ENCODE results near the gene ST3GAL6. TPM values are rescaled to one million over a fixed set of nuclear protein-coding genes. Genes with fewer than 3 reads are reported as not detected.

Gene ST3GAL6
- total and polyA plus RNA-seq, 2 of the 13 experiments (the other 11 are each of a cell fraction or from before 2014, with no cell fraction given), result 17.5 to 23.2 TPM

- CTCF ChIA-PET (ENCODE audit: low intra/inter-chr PET ratio, low total read pairs), result interaction anchor here (1.4 to 2.6 kb wide), 2 partner anchors 177 to 216 kb away, joined by 3 to 46 read pairs; no protein-coding TSS in a partner anchor
Observed at GRCh38 chr3:98817547-98818041, 54.5 kb downstream of the ST3GAL6 start.

More at GRCh38 chr3:98817547-98818041, 54.5 kb downstream of the ST3GAL6 start:
- no peaks in the 10 kb centered on the region for H3K9me3 ChIP-seq (ENCODE audit: low read length)
- POLR2A ChIA-PET, result interaction anchor here (1.0 kb wide), 1 partner anchor 77 kb away, joined by 3 read pairs; no protein-coding TSS in a partner anchor
- H3K27me3 ChIP-seq (ENCODE audit: control insufficient read depth in 1 of 2, insufficient read depth in 2 of 2, low read length in 2 of 2), result no peaks in the 10 kb centered on the region; a peak in 1 of 5 replicates
- H3K79me2 ChIP-seq (ENCODE audit: insufficient read depth, low read length), result no peaks in the 10 kb centered on the region
- H3K4me3 ChIP-seq (replicated peaks in 1 of 3; ENCODE audit: insufficient read depth in 1 of 3, low read depth in 2 of 3, low read length in 3 of 3), result no peak overlapping the region
- no peak overlapping the region for H2AFZ ChIP-seq (ENCODE audit: low read length)
- no peak for TF ChIP-seq ZBTB20 (CRISPR knock-in tag; IDR thresholded peaks at IDR 0.05; ENCODE audit: borderline replicate concordance, low read depth)
- peak; percentile 49 for TF ChIP-seq SMC3 (IDR thresholded peaks at IDR 0.05; ENCODE audit: low read length)
- TF ChIP-seq RAD21 (CRISPR knock-in tag; IDR thresholded peaks at IDR 0.05), result peak; percentile 48; the same call in 1 of the 2 replicates
- no peak for TF ChIP-seq HHEX (CRISPR knock-in tag; IDR thresholded peaks at IDR 0.05)
- no peak for TF ChIP-seq DPF2 (CRISPR knock-in tag; IDR thresholded peaks at IDR 0.05; ENCODE audit: borderline replicate concordance, low read depth)
- TF ChIP-seq STAG1 (CRISPR knock-in tag; IDR thresholded peaks at IDR 0.05), result peak; percentile 64
- peak; percentile 59 for TF ChIP-seq CTCF (CRISPR knock-in tag; IDR thresholded peaks at IDR 0.05)
- peaks cover 8% of the 10 kb centered on the region for H3K4me1 ChIP-seq (ENCODE audit: insufficient read depth, low read length)
- H3K4me2 ChIP-seq (ENCODE audit: low read depth, low read length), result no peak overlapping the region
- ATAC-seq, result peak; percentile 70
- peak; percentile 31 for DNase-seq (ENCODE audit: low spot score)
- no peak overlapping the region for H3K9ac ChIP-seq (ENCODE audit: insufficient read depth, low read depth, low read length)
- peak; percentile 39 for FAIRE-seq
- in situ Hi-C loops (cut with HindIII; ENCODE audit: extremely low pct_ligation_motif_present, low pct_unique_long_range_greater_than_20kb) (loop anchor here (5.0 kb wide), 1 partner anchor 175 kb away; no protein-coding TSS in a partner anchor), intact Hi-C loops (cut with micrococcal nuclease; ENCODE audit: unreplicated experiment) (loop anchor here (1.0 to 10.0 kb wide), 3 partner anchors 84 to 293 kb away; partner anchors contain the start of genes CLDND1 and DCBLD2)
- no TSS peak for BruUV-seq (replicated peaks)
- no peak overlapping the region for H3K27ac ChIP-seq (ENCODE audit: extremely low read length, insufficient read depth, low read length)
- WGBS (ENCODE audit: low lambda C conversion rate), result 50% methylated on average over 3 of the region's 3 CpGs
- peaks cover 1 to 24% of the 10 kb centered on the region in 2 experiments; a peak in 2 of 5 replicates for H3K36me3 ChIP-seq (replicated peaks in 1 of 2; ENCODE audit: control insufficient read depth in 1 of 2, insufficient read depth in 2 of 2, low read length in 2 of 2)
- no peaks in the 10 kb centered on the region for H4K20me1 ChIP-seq (ENCODE audit: insufficient read depth, low read length)
